ENCODE data around the gene CKS1B.

The CKS1B gene

DNA sequence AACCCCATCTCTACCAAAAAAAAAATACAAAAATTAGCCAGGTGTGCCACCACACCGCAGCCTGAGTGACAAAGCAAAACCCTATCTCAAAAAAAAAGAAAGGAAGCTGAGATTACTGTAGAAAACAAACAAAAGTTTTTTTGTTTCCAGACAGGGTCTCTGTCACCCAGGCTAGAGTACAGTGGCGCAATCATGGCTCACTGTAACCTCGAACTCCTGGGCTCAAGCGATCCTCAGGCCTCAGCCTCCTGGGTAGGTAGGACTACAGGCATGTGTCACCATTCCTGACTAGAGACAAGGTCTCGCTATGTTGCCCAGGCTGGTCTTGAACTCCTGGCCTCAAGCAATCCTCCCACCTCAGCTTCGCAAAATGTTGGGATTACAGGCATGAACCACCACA, 10.1 kb upstream of the CKS1B start:
- H3K27ac ChIP-seq (ENCODE audit: low read depth in 2 of 2, low read length in 2 of 2), result no peak overlapping the region
- H3K9ac ChIP-seq (ENCODE audit: low read depth in 1 of 2, low read length in 2 of 2), result no peak overlapping the region
- no peaks in the 10 kb centered on the region for H3K27me3 ChIP-seq (ENCODE audit: control insufficient read depth in 2 of 2, insufficient read depth in 2 of 2, low read length in 2 of 2)
- H3K36me3 ChIP-seq (ENCODE audit: control insufficient read depth in 2 of 2, insufficient read depth in 2 of 2, low read length in 2 of 2), result peaks cover 50 to 65% of the 10 kb centered on the region in 2 donors
- H3K4me1 ChIP-seq (ENCODE audit: control insufficient read depth in 2 of 2, insufficient read depth in 2 of 2, low read length in 2 of 2), result peaks cover 18 to 20% of the 10 kb centered on the region in 2 donors
- H3K4me3 ChIP-seq (ENCODE audit: low read length in 2 of 2), result no peak overlapping the region
- H3K9me3 ChIP-seq (ENCODE audit: control insufficient read depth in 2 of 2, low read length in 2 of 2), result no peaks in the 10 kb centered on the region

GRCh38 chr1:154966111-154966510, 8.4 kb upstream of the CKS1B start:
- peaks cover 50 to 66% of the 10 kb centered on the region in 2 donors for H3K36me3 ChIP-seq (ENCODE audit: control insufficient read depth in 2 of 2, insufficient read depth in 2 of 2, low read length in 2 of 2)
- peaks cover 18 to 20% of the 10 kb centered on the region in 2 donors for H3K4me1 ChIP-seq (ENCODE audit: control insufficient read depth in 2 of 2, insufficient read depth in 2 of 2, low read length in 2 of 2)
- H3K9me3 ChIP-seq (ENCODE audit: control insufficient read depth in 2 of 2, low read length in 2 of 2), result no peaks in the 10 kb centered on the region
- no peaks in the 10 kb centered on the region for H3K27me3 ChIP-seq (ENCODE audit: control insufficient read depth in 2 of 2, insufficient read depth in 2 of 2, low read length in 2 of 2)
- H3K4me3 ChIP-seq (ENCODE audit: low read length in 2 of 2), result no peak overlapping the region
- H3K27ac ChIP-seq (ENCODE audit: low read depth in 2 of 2, low read length in 2 of 2), result no peak overlapping the region
- no peak overlapping the region for H3K9ac ChIP-seq (ENCODE audit: low read depth in 1 of 2, low read length in 2 of 2)

GRCh38 chr1:154967331-154967950, 7.0 kb upstream of the CKS1B start:
- no peak overlapping the region for H3K27ac ChIP-seq (ENCODE audit: low read depth in 2 of 2, low read length in 2 of 2)
- no peak overlapping the region for H3K9ac ChIP-seq (ENCODE audit: low read depth in 1 of 2, low read length in 2 of 2)
- no peak overlapping the region for H3K4me3 ChIP-seq (ENCODE audit: low read length in 2 of 2)
- H3K9me3 ChIP-seq (ENCODE audit: control insufficient read depth in 2 of 2, low read length in 2 of 2), result no peaks in the 10 kb centered on the region
- H3K27me3 ChIP-seq (ENCODE audit: control insufficient read depth in 2 of 2, insufficient read depth in 2 of 2, low read length in 2 of 2), result no peaks in the 10 kb centered on the region
- H3K36me3 ChIP-seq (ENCODE audit: control insufficient read depth in 2 of 2, insufficient read depth in 2 of 2, low read length in 2 of 2), result peaks cover 50 to 70% of the 10 kb centered on the region in 2 donors
- H3K4me1 ChIP-seq (ENCODE audit: control insufficient read depth in 2 of 2, insufficient read depth in 2 of 2, low read length in 2 of 2), result peaks cover 23 to 27% of the 10 kb centered on the region in 2 donors

GRCh38 chr1:154968731-154969130, 5.8 kb upstream of the CKS1B start:
- H3K4me3 ChIP-seq (ENCODE audit: low read length in 2 of 2), result no peak overlapping the region
- peaks cover 42 to 62% of the 10 kb centered on the region in 2 donors for H3K36me3 ChIP-seq (ENCODE audit: control insufficient read depth in 2 of 2, insufficient read depth in 2 of 2, low read length in 2 of 2)
- H3K27ac ChIP-seq (ENCODE audit: low read depth in 2 of 2, low read length in 2 of 2), result no peak overlapping the region
- H3K9me3 ChIP-seq (ENCODE audit: control insufficient read depth in 2 of 2, low read length in 2 of 2), result no peaks in the 10 kb centered on the region
- H3K9ac ChIP-seq (ENCODE audit: low read depth in 1 of 2, low read length in 2 of 2), result no peak overlapping the region
- H3K27me3 ChIP-seq (ENCODE audit: control insufficient read depth in 2 of 2, insufficient read depth in 2 of 2, low read length in 2 of 2), result no peaks in the 10 kb centered on the region
- H3K4me1 ChIP-seq (ENCODE audit: control insufficient read depth in 2 of 2, insufficient read depth in 2 of 2, low read length in 2 of 2), result peaks cover 25 to 32% of the 10 kb centered on the region in 2 donors

DNA sequence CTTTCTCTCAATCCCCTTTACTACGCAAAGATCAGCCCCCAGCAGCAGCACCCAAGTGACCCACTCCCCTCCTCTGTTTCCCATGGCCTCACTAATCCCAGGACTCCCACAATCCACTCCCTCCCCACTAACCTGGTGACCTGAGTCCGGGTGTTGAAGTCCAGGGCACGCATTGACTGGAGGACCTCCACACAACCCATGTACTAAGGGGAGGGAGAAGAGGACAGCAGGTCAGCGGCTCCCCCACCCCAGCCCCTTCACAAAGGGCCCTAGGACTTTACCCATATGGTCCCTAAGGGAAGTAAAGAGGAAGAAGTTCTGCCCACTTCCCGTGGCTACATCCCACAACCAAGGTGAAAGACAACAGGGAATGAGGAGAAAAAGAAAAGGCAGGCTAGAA, 5.2 kb upstream of the CKS1B start:
- H3K36me3 ChIP-seq (ENCODE audit: control insufficient read depth in 2 of 2, insufficient read depth in 2 of 2, low read length in 2 of 2), result peaks cover 39 to 57% of the 10 kb centered on the region in 2 donors
- H3K4me1 ChIP-seq (ENCODE audit: control insufficient read depth in 2 of 2, insufficient read depth in 2 of 2, low read length in 2 of 2), result peaks cover 25 to 32% of the 10 kb centered on the region in 2 donors
- H3K4me3 ChIP-seq (ENCODE audit: low read length in 2 of 2), result no peak overlapping the region
- no peaks in the 10 kb centered on the region for H3K9me3 ChIP-seq (ENCODE audit: control insufficient read depth in 2 of 2, low read length in 2 of 2)
- no peak overlapping the region for H3K27ac ChIP-seq (ENCODE audit: low read depth in 2 of 2, low read length in 2 of 2)
- H3K27me3 ChIP-seq (ENCODE audit: control insufficient read depth in 2 of 2, insufficient read depth in 2 of 2, low read length in 2 of 2), result no peaks in the 10 kb centered on the region
- no peak overlapping the region for H3K9ac ChIP-seq (ENCODE audit: low read depth in 1 of 2, low read length in 2 of 2)

DNA sequence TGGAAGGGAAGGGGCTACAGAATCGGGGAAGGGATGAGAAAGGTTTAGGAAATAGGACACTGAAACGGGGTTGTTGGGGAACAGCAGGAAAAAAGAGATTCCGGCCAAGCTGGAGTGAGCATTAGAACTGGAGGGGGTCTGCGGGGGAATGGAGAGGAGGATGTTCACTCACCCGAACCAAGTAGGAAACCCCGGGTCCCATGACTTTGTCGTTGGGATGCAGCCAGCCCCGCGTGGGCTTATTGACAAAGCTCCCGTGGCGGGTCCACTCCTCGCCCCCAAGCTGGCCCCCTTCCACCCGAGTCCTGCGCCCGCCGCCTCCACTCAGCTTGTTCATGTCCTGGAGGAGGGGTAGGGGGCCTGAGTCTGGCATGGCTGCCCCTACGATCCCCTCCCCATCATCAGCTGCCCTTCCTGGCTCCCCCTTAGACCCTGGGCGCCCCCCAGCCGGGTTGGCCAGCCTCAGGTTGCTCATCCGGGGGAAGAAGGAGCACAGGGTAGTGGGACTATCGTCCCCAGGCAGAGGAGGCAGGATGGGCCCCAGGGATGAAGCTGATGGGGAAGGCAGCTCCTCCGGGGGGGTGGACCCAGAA, 4.5 kb upstream of the CKS1B start:
- Histone ChIP-seq H3K4me3 (ENCODE audit: low read length in 2 of 2) (peak overlapping the region; percentile 28 to 43), H3K9me3 (ENCODE audit: control insufficient read depth in 2 of 2, low read length in 2 of 2) (no peaks in the 10 kb centered on the region), H3K27me3 (ENCODE audit: control insufficient read depth in 2 of 2, insufficient read depth in 2 of 2, low read length in 2 of 2) (no peaks in the 10 kb centered on the region), H3K4me1 (ENCODE audit: control insufficient read depth in 2 of 2, insufficient read depth in 2 of 2, low read length in 2 of 2) (peaks cover 25 to 32% of the 10 kb centered on the region in 2 donors), H3K27ac (ENCODE audit: low read depth in 2 of 2, low read length in 2 of 2) (peak overlapping the region; percentile 86 to 87), H3K9ac (ENCODE audit: low read depth in 1 of 2, low read length in 2 of 2) (peak overlapping the region; percentile 32 to 57), H3K36me3 (ENCODE audit: control insufficient read depth in 2 of 2, insufficient read depth in 2 of 2, low read length in 2 of 2) (peaks cover 36 to 51% of the 10 kb centered on the region in 2 donors)

DNA sequence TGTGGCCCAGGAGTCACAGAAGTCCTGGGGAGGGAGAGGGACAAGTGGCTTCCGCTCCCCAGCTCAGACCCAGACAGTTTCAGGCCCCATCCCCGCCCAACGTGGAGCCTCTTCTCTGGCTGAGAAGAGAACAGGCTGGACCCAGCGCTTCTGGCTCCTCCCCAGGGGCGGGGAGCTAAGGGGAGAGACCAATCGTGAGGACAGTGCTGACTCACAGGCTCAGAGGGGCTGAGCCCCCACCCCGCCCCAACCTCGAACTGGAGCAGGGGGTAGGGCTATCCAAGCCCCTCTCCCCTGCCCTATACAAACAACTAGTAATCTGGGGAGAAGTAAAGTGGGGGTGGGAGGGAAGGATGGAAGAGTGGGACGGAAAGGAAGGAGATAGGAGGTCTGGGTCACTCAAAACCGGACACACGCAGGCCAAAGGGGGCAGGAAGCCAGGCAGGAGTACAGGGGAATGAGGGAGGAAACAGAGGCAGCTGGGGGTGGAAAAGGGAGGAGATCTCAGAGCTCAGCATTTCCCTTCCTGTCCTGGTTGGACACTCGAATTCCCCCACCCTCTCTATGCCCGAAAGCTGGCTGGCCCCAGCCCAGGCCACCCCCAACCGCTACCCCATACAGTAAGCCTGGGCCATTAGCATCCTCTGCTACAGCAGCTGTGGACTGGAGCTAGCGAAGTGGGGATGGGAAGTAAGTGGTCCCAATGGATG, 3.7 kb upstream of the CKS1B start, which contains the start of gene SHC1:
SHC1 (minus strand) TSS at position 117 of the 710 bp plus-strand sequence. CDS start 221 bp downstream, outside the sequence.
- Histone ChIP-seq H3K4me3 (ENCODE audit: low read length in 2 of 2) (peak within 1 kb of the TSS; percentile 28 to 43), H3K4me1 (ENCODE audit: control insufficient read depth in 2 of 2, insufficient read depth in 2 of 2, low read length in 2 of 2) (peaks cover 25 to 32% of the 10 kb centered on the region in 2 donors), H3K9ac (ENCODE audit: low read depth in 1 of 2, low read length in 2 of 2) (peak within 1 kb of the TSS; percentile 32 to 57), H3K27ac (ENCODE audit: low read depth in 2 of 2, low read length in 2 of 2) (peak within 1 kb of the TSS; percentile 86 to 87), H3K36me3 (ENCODE audit: control insufficient read depth in 2 of 2, insufficient read depth in 2 of 2, low read length in 2 of 2) (peaks cover 30 to 44% of the 10 kb centered on the region in 2 donors), H3K9me3 (ENCODE audit: control insufficient read depth in 2 of 2, low read length in 2 of 2) (no peaks in the 10 kb centered on the region), H3K27me3 (ENCODE audit: control insufficient read depth in 2 of 2, insufficient read depth in 2 of 2, low read length in 2 of 2) (no peaks in the 10 kb centered on the region)

GRCh38 chr1:154971341-154971998, 3.0 kb upstream of the CKS1B start:
- peak overlapping the region; percentile 14 to 57 for H3K9ac ChIP-seq (ENCODE audit: low read depth in 1 of 2, low read length in 2 of 2)
- peak overlapping the region; percentile 86 to 87 for H3K27ac ChIP-seq (ENCODE audit: low read depth in 2 of 2, low read length in 2 of 2)
- H3K27me3 ChIP-seq (ENCODE audit: control insufficient read depth in 2 of 2, insufficient read depth in 2 of 2, low read length in 2 of 2), result no peaks in the 10 kb centered on the region
- peaks cover 23 to 38% of the 10 kb centered on the region in 2 donors for H3K36me3 ChIP-seq (ENCODE audit: control insufficient read depth in 2 of 2, insufficient read depth in 2 of 2, low read length in 2 of 2)
- no peaks in the 10 kb centered on the region for H3K9me3 ChIP-seq (ENCODE audit: control insufficient read depth in 2 of 2, low read length in 2 of 2)
- H3K4me1 ChIP-seq (ENCODE audit: control insufficient read depth in 2 of 2, insufficient read depth in 2 of 2, low read length in 2 of 2), result peaks cover 31 to 39% of the 10 kb centered on the region in 2 donors
- H3K4me3 ChIP-seq (ENCODE audit: low read length in 2 of 2), result peak overlapping the region; percentile 17 to 43

GRCh38 chr1:154972213-154972516, 2.3 kb upstream of the CKS1B start:
- peaks cover 16 to 31% of the 10 kb centered on the region in 2 donors for H3K36me3 ChIP-seq (ENCODE audit: control insufficient read depth in 2 of 2, insufficient read depth in 2 of 2, low read length in 2 of 2)
- no peaks in the 10 kb centered on the region for H3K27me3 ChIP-seq (ENCODE audit: control insufficient read depth in 2 of 2, insufficient read depth in 2 of 2, low read length in 2 of 2)
- H3K4me1 ChIP-seq (ENCODE audit: control insufficient read depth in 2 of 2, insufficient read depth in 2 of 2, low read length in 2 of 2), result peaks cover 31 to 40% of the 10 kb centered on the region in 2 donors
- H3K27ac ChIP-seq (ENCODE audit: low read depth in 2 of 2, low read length in 2 of 2), result peak overlapping the region; percentile 99
- no peaks in the 10 kb centered on the region for H3K9me3 ChIP-seq (ENCODE audit: control insufficient read depth in 2 of 2, low read length in 2 of 2)
- peak overlapping the region; percentile 55 to 96 for H3K4me3 ChIP-seq (ENCODE audit: low read length in 2 of 2)
- peak overlapping the region in 1 of 2 donors; percentile 79 for H3K9ac ChIP-seq (ENCODE audit: low read depth in 1 of 2, low read length in 2 of 2)

Measured in mucosa of rectum (tissue), 2 donors.